K562 (cell line): ENCODE results near the gene PHETA1.

ENCODE experiments used
- CTCF ChIP-seq, 3 experiments: IDR thresholded peaks in 2 of 3; conservative IDR thresholded peaks in 1 of 3; 2 replicates each; pipeline ENCODE4 v1.5.1; 2011 to 2012; ENCODE audit warnings: low read length in 3 of 3, mild to moderate bottlenecking in 3 of 3, control low read depth in 2 of 3, improper control_type of control experiment in 1 of 3, inconsistent platforms in 1 of 3, low read depth in 1 of 3, mixed read lengths in 1 of 3, moderate library complexity in 1 of 3; ENCODE audit not compliant: insufficient read depth in 2 of 3
- EZH2 ChIP-seq: IDR thresholded peaks from 2 replicates; pipeline ENCODE4 v1.6.1; 2012; ENCODE audit warnings: low read depth, mild to moderate bottlenecking, inconsistent platforms, low read length, borderline replicate concordance
- FOXA1 ChIP-seq: fragments of 450-650 bp; IDR thresholded peaks from 2 replicates; pipeline ENCODE4 v1.6.1; 2016; ENCODE audit warnings: mild to moderate bottlenecking, borderline replicate concordance
- FOXP4 ChIP-seq: sonication (generic); formaldehyde crosslinking; IDR thresholded peaks from 2 replicates; pipeline ENCODE4 v1.8.0; 2022; ENCODE audit warnings: mild to moderate bottlenecking, missing genetic modification reagents, borderline replicate concordance
- L3MBTL2 ChIP-seq: fragments of 450-650 bp; IDR thresholded peaks from 2 replicates; pipeline ENCODE4 v1.6.1; 2016; ENCODE audit warnings: mild to moderate bottlenecking, moderate library complexity
- MAX ChIP-seq: sonication (generic); formaldehyde crosslinking; IDR thresholded peaks from 2 replicates; pipeline ENCODE4 v1.9.0; 2022; ENCODE audit warnings: mild to moderate bottlenecking, missing genetic modification reagents
- PHB ChIP-seq: fragments of 250-450 bp; sonication (Bioruptor Pico); IDR thresholded peaks from 2 replicates; pipeline ENCODE4 v1.5.0; 2021
- POU5F1 ChIP-seq: fragments of 150-350 bp; IDR thresholded peaks from 2 replicates; pipeline ENCODE4 v1.6.1; 2014; ENCODE audit warnings: borderline replicate concordance, low read length, low read depth, mild to moderate bottlenecking; ENCODE audit not compliant: partially characterized antibody
- SMARCC2 ChIP-seq: fragments of 450-650 bp; IDR thresholded peaks from 2 replicates; pipeline ENCODE4 v1.6.1; 2017; ENCODE audit warnings: antibody characterized with exemption, moderate library complexity, mild to moderate bottlenecking, low read depth

GRCh38 chr12:111408686-111409402 lies 39.9 kb upstream of the PHETA1 start:
- TF ChIP-seq CTCF (IDR thresholded peaks at IDR 0.05 in 2 of 3, conservative IDR thresholded peaks at IDR 0.05 in 1 of 3; ENCODE audit: insufficient read depth in 2 of 3, low read depth in 1 of 3, low read length in 3 of 3) (no peak), FOXA1 (no peak), POU5F1 (no peak), MAX (CRISPR knock-in tag) (no peak), SMARCC2 (no peak), FOXP4 (CRISPR knock-in tag) (no peak), EZH2 (no peak), PHB (CRISPR knock-in tag) (no peak), L3MBTL2 (no peak)
